HepG2 (cell line): ENCODE data around the gene FBXW4. TPM values are rescaled to one million over a fixed set of nuclear protein-coding genes. Genes with fewer than 3 reads are reported as not detected.

Source experiments
- ATAC-seq: fragments of 200-7000 bp; cut with Tn5 transposase; 3 replicates; pipeline ENCODE4 v1.9.1; 2020; ENCODE audit warnings: mild to moderate bottlenecking, moderate library complexity
- BruUV-seq: library from RNA; stranded (reverse); fragments of 400-500 nt; replicated peaks from 2 replicates; lab custom pipeline; 2021; lab: Mats Ljungman, UMichigan
- CTCF ChIA-PET: fragments of 300-600 bp; formaldehyde crosslinking; extraction: SDS; loops from one replicate; lab custom pipeline; 2021; ENCODE audit warnings: low total read pairs, inconsistent platforms, low intra/inter-chr PET ratio; lab: Yijun Ruan, JAX
- POLR2A ChIA-PET: fragments of 350-600 bp; sonication (Branson Sonifier 250); formaldehyde crosslinking; loops from one replicate; lab custom pipeline; 2020; ENCODE audit warnings: antibody characterized with exemption, inconsistent platforms; lab: Yijun Ruan, JAX
- DNase-seq: peaks from one replicate; pipeline ENCODE4 v3.0.0-alpha.2; 2015; ENCODE audit warnings: low spot score
- FAIRE-seq: peaks from 3 replicates; lab custom pipeline; 2011; peaks lifted over from hg19 to GRCh38; lab: Jason Lieb, UNC
- H2AFZ ChIP-seq: one replicate; pipeline ENCODE4 v1.6.1; 2011; ENCODE audit warnings: low read length, inconsistent platforms
- H3K27ac ChIP-seq: fragments of 300-600 bp; 3 replicates; pipeline ENCODE4 v1.8.0; 2011; ENCODE audit warnings: mixed run types, mild to moderate bottlenecking, mixed read lengths, low read length, inconsistent platforms; ENCODE audit not compliant: insufficient read depth; ENCODE audit errors: extremely low read length
- H3K27me3 ChIP-seq, 2 experiments: fragments of 200-600 bp in 1 of 2; 2 replicates in 1 of 2; 3 replicates in 1 of 2; pipeline versions ENCODE4 v1.6.0 to v1.8.0; 2011; ENCODE audit warnings: low read length in 2 of 2, mild to moderate bottlenecking in 2 of 2, moderate library complexity in 2 of 2, inconsistent platforms in 1 of 2; ENCODE audit not compliant: insufficient read depth in 2 of 2, control insufficient read depth in 1 of 2
- H3K36me3 ChIP-seq, 2 experiments: fragments of 200-600 bp in 1 of 2; replicated peaks in 1 of 2; 2 replicates in 1 of 2; 3 replicates in 1 of 2; pipeline versions ENCODE4 v1.5.1 to v1.8.0; 2011; ENCODE audit warnings: low read length in 2 of 2, inconsistent platforms in 1 of 2; ENCODE audit not compliant: insufficient read depth in 2 of 2, control insufficient read depth in 1 of 2
- H3K4me1 ChIP-seq: 2 replicates; pipeline ENCODE4 v1.5.1; 2012; ENCODE audit warnings: low read length, inconsistent platforms; ENCODE audit not compliant: insufficient read depth
- H3K4me2 ChIP-seq: 2 replicates; pipeline ENCODE4 v1.6.0; 2011; ENCODE audit warnings: low read depth, low read length, inconsistent platforms
- H3K4me3 ChIP-seq, 3 experiments: fragments of 200-600 bp in 1 of 3; sonication (generic), shearing (Covaris generic) in 1 of 3; replicated peaks in 1 of 3; 2 replicates each; pipeline ENCODE4 v1.5.1; 2011 to 2016; ENCODE audit warnings: low read length in 3 of 3, inconsistent platforms in 2 of 3, low read depth in 2 of 3, mild to moderate bottlenecking in 2 of 3, control low read depth in 1 of 3, mixed read lengths in 1 of 3; ENCODE audit not compliant: insufficient read depth in 1 of 3
- H3K79me2 ChIP-seq: one replicate; pipeline ENCODE4 v1.6.1; 2011; ENCODE audit warnings: low read length, inconsistent platforms; ENCODE audit not compliant: insufficient read depth
- H3K9ac ChIP-seq: 2 replicates; pipeline ENCODE4 v1.6.0; 2011; ENCODE audit warnings: mild to moderate bottlenecking, low read depth, low read length, inconsistent platforms; ENCODE audit not compliant: insufficient read depth
- H3K9me3 ChIP-seq: 2 replicates; pipeline ENCODE4 v1.5.1; 2012; ENCODE audit warnings: mild to moderate bottlenecking, low read length
- H4K20me1 ChIP-seq: 2 replicates; pipeline ENCODE4 v1.6.0; 2011; ENCODE audit warnings: inconsistent platforms, mild to moderate bottlenecking, low read length, moderate library complexity; ENCODE audit not compliant: insufficient read depth
- AGO1 ChIP-seq: fragments of 200-400 bp; formaldehyde crosslinking; IDR thresholded peaks from 2 replicates; pipeline ENCODE4 v1.6.1; 2017; ENCODE audit warnings: mild to moderate bottlenecking, low read depth, low read length, moderate library complexity; ENCODE audit not compliant: poor library complexity, severe bottlenecking
- CENPX ChIP-seq: sonication (generic); formaldehyde crosslinking; IDR thresholded peaks from 2 replicates; pipeline ENCODE4 v1.9.0; 2021; ENCODE audit warnings: mild to moderate bottlenecking, missing genetic modification reagents, moderate library complexity
- HMGXB3 ChIP-seq: sonication (generic); formaldehyde crosslinking; IDR thresholded peaks from 2 replicates; pipeline ENCODE4 v1.4.0; 2020; ENCODE audit warnings: missing genetic modification reagents, borderline replicate concordance
- KDM5A ChIP-seq: fragments of 200-600 bp; sonication (generic); IDR thresholded peaks from 2 replicates; pipeline ENCODE4 v1.7.0; 2018; ENCODE audit warnings: antibody characterized with exemption, mild to moderate bottlenecking, low read length, borderline replicate concordance
- PHF8 ChIP-seq: sonication (generic); formaldehyde crosslinking; IDR thresholded peaks from 2 replicates; pipeline ENCODE4 v1.5.0; 2020; ENCODE audit warnings: missing genetic modification reagents
- PREB ChIP-seq: sonication (generic); formaldehyde crosslinking; IDR thresholded peaks from 2 replicates; pipeline ENCODE4 v1.4.0; 2020; ENCODE audit warnings: missing genetic modification reagents
- SKI ChIP-seq: fragments of 450-650 bp; IDR thresholded peaks from one replicate; pipeline ENCODE4 v1.6.1; 2018; ENCODE audit warnings: mild to moderate bottlenecking; ENCODE audit not compliant: partially characterized antibody
- SMC3 ChIP-seq: IDR thresholded peaks from 2 replicates; pipeline ENCODE4 v1.6.1; 2011; ENCODE audit warnings: low read length, improper control_type of control experiment
- ZFP91 ChIP-seq: sonication (generic); formaldehyde crosslinking; IDR thresholded peaks from 2 replicates; pipeline ENCODE4 v1.9.0; 2022; ENCODE audit warnings: missing genetic modification reagents, mild to moderate bottlenecking, borderline replicate concordance
- ZNF142 ChIP-seq: sonication (generic); formaldehyde crosslinking; IDR thresholded peaks from 2 replicates; pipeline ENCODE4 v1.4.0; 2020; ENCODE audit warnings: missing genetic modification reagents
- WGBS: methylation state at CpG from one replicate; pipeline ENCODE4 v1.1.6; 2017; ENCODE audit warnings: low lambda C conversion rate; 5-methylcytosine and 5-hydroxymethylcytosine counted together
- in situ Hi-C: cut with HindIII; loops from 2 replicates; pipeline ENCODE4 v1.10.0; 2017; ENCODE audit warnings: low pct_unique_long_range_greater_than_20kb; ENCODE audit not compliant: extremely low pct_ligation_motif_present
- intact Hi-C: fragments of 100-400 bp; cut with micrococcal nuclease; formaldehyde crosslinking; loops from one replicate; pipeline ENCODE4 v1.10.0; 2022; ENCODE audit not compliant: unreplicated experiment
- polyA plus RNA-seq, 8 experiments: library from polyadenylated mRNA; depleted of rRNA in 3 of 8; stranded (reverse) in 7 of 8; unstranded in 1 of 8; fragments of >200 nt; fragmentation: Illumina TruSeq in 4 of 8; extraction: Trizol in 4 of 8; gene quantifications; 2 replicates each; pipeline versions ENCODE4 v1.2.1 to v1.2.3, GENCODE V29; 2011 to 2016; ENCODE audit warnings: low read depth in 4 of 8, missing spikeins in 1 of 8, mixed read lengths in 1 of 8; ENCODE audit not compliant: insufficient read depth in 1 of 8
- total RNA-seq, 5 experiments: library from RNA; depleted of rRNA; stranded (reverse); fragments of >200 nt; fragmentation: Illumina TruSeq; extraction: Trizol; gene quantifications; 2 replicates each; pipeline ENCODE4 v1.2.3, GENCODE V29; 2016; ENCODE audit warnings: low read depth in 1 of 5

The FBXW4 gene
- total and polyA plus RNA-seq, 2 of the 13 experiments (the other 11 are each of a cell fraction or from before 2014, with no cell fraction given) = 23.5 to 33.7 TPM

- no TSS peak for BruUV-seq
- Histone ChIP-seq H3K27ac (no peak overlapping the region), H4K20me1 (no peaks in the 10 kb centered on the region), H3K4me3 (no peak overlapping the region), H3K9me3 (no peaks in the 10 kb centered on the region), H2AFZ (no peak overlapping the region), H3K4me2 (no peak overlapping the region), H3K27me3 (no peaks in the 10 kb centered on the region), H3K36me3 (peaks cover 0 to 3% of the 10 kb centered on the region in 2 experiments; a peak in 1 of 5 replicates), H3K9ac (no peak overlapping the region), H3K79me2 (no peaks in the 10 kb centered on the region), H3K4me1 (peaks cover 58% of the 10 kb centered on the region)
- ChIA-PET POLR2A (no interaction called here), CTCF (no interaction called here)
- FAIRE-seq (no peak), ATAC-seq (no peak), DNase-seq (no peak)
- 98% methylated on average over 3 of the region's 3 CpGs for WGBS
- in situ Hi-C loops (no loop called here), intact Hi-C loops (no loop called here)
- TF ChIP-seq PREB (CRISPR knock-in tag) (no peak), SKI (no peak), SMC3 (no peak), KDM5A (no peak), ZNF142 (CRISPR knock-in tag) (no peak), PHF8 (CRISPR knock-in tag) (no peak), CENPX (CRISPR knock-in tag) (no peak), HMGXB3 (CRISPR knock-in tag) (no peak), ZFP91 (CRISPR knock-in tag) (no peak), AGO1 (no peak)
Observed at GRCh38 chr10:101687071-101687658, 7.8 kb downstream of the FBXW4 start.
